HepG2 (cell line): ENCODE results near the gene ST3GAL4. TPM values are rescaled to one million over a fixed set of nuclear protein-coding genes. Genes with fewer than 3 reads are reported as not detected.

Experiments
- FIP1L1 ChIP-seq: fragments of 200-400 bp; formaldehyde crosslinking; IDR thresholded peaks from 2 replicates; pipeline ENCODE4 v1.6.1; 2018; ENCODE audit warnings: low read depth, mild to moderate bottlenecking, low read length, moderate library complexity, borderline replicate concordance; ENCODE audit not compliant: insufficient read depth
- HIVEP1 ChIP-seq: sonication (generic); formaldehyde crosslinking; IDR thresholded peaks from 2 replicates; pipeline ENCODE4 v1.4.0; 2020; ENCODE audit warnings: mild to moderate bottlenecking, missing genetic modification reagents
- KDM1A ChIP-seq: IDR thresholded peaks from 2 replicates; pipeline ENCODE4 v1.6.1; 2016; ENCODE audit warnings: missing compliant biosample characterization
- ZNF337 ChIP-seq: sonication (generic); formaldehyde crosslinking; IDR thresholded peaks from 2 replicates; pipeline ENCODE4 v1.5.1; 2020; ENCODE audit warnings: missing genetic modification reagents, low read depth, mild to moderate bottlenecking, borderline replicate concordance
- polyA plus RNA-seq, 8 experiments: library from polyadenylated mRNA; depleted of rRNA in 3 of 8; stranded (reverse) in 7 of 8; unstranded in 1 of 8; fragments of >200 nt; fragmentation: Illumina TruSeq in 4 of 8; extraction: Trizol in 4 of 8; gene quantifications; 2 replicates each; pipeline versions ENCODE4 v1.2.1 to v1.2.3, GENCODE V29; 2011 to 2016; ENCODE audit warnings: low read depth in 4 of 8, missing spikeins in 1 of 8, mixed read lengths in 1 of 8; ENCODE audit not compliant: insufficient read depth in 1 of 8
- total RNA-seq, 5 experiments: library from RNA; depleted of rRNA; stranded (reverse); fragments of >200 nt; fragmentation: Illumina TruSeq; extraction: Trizol; gene quantifications; 2 replicates each; pipeline ENCODE4 v1.2.3, GENCODE V29; 2016; ENCODE audit warnings: low read depth in 1 of 5
- TF ChIP-seq, protein P1 (sequence below): sonication (generic); formaldehyde crosslinking; conservative IDR thresholded peaks from 2 replicates; pipeline ENCODE4 v1.8.1; 2023; ENCODE audit warnings: missing genetic modification reagents
- TF ChIP-seq, protein P2 (sequence below): IDR thresholded peaks from 2 replicates; pipeline ENCODE4 v1.6.1; 2012; ENCODE audit warnings: low read length, improper control_type of control experiment
- TF ChIP-seq, protein P3 (sequence below): sonication (generic); formaldehyde crosslinking; IDR thresholded peaks from 2 replicates; pipeline ENCODE4 v1.4.0; 2020; ENCODE audit warnings: missing genetic modification reagents

The ST3GAL4 gene
- total and polyA plus RNA-seq, 2 of the 13 experiments (the other 11 are each of a cell fraction or from before 2014, with no cell fraction given) = 9.1 to 13.3 TPM

DNA sequence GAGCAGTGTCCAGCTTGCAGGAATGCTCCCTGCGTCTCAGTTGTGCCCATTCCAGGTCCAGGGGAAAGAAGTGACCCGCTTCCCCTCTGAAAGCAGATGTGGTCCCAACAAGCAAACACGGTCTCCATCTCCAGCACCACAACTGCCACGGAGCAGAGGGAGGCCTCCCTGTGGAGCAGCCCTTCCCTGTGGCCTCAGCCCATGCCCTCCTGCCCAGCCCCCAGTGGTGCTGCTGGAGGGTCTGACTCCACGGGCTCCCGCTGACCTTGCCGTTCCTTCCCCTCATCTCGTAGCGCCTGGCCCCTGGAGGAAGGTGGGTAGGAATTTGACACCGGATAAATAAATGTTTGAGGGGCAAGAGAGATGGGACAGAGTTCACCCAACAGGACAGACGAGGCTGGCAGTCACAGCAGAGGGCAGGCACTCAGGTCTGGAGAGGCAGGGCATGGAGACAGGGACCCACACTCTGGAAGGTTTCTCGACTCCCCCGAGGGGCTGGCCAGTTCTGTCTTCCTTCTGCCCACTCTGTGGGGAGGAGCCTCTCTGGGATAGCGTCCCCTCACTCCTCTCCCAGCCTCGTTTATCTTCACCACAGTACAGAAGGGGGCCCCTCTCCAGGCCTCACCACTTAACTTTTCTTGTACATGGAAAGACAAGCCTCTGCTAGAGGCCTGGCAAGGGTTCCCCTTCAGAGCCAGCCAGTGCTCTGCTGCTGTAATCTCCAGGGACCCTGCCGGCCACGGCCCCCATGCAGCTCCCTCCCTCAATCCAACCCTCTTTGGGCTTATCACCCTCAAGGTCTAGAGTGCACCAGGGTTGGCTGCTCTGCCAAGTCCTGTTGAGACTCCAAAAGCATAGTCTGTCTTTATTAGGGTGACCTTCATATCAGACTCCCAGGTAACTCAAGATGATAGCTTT is 7.5 kb upstream of the ST3GAL4 start (continued):
- TF ChIP-seq, protein P1, sequence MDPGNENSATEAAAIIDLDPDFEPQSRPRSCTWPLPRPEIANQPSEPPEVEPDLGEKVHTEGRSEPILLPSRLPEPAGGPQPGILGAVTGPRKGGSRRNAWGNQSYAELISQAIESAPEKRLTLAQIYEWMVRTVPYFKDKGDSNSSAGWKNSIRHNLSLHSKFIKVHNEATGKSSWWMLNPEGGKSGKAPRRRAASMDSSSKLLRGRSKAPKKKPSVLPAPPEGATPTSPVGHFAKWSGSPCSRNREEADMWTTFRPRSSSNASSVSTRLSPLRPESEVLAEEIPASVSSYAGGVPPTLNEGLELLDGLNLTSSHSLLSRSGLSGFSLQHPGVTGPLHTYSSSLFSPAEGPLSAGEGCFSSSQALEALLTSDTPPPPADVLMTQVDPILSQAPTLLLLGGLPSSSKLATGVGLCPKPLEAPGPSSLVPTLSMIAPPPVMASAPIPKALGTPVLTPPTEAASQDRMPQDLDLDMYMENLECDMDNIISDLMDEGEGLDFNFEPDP = no peak
- TF ChIP-seq HIVEP1 (CRISPR knock-in tag) = no peak
- TF ChIP-seq KDM1A = no peak
- TF ChIP-seq, protein P2, sequence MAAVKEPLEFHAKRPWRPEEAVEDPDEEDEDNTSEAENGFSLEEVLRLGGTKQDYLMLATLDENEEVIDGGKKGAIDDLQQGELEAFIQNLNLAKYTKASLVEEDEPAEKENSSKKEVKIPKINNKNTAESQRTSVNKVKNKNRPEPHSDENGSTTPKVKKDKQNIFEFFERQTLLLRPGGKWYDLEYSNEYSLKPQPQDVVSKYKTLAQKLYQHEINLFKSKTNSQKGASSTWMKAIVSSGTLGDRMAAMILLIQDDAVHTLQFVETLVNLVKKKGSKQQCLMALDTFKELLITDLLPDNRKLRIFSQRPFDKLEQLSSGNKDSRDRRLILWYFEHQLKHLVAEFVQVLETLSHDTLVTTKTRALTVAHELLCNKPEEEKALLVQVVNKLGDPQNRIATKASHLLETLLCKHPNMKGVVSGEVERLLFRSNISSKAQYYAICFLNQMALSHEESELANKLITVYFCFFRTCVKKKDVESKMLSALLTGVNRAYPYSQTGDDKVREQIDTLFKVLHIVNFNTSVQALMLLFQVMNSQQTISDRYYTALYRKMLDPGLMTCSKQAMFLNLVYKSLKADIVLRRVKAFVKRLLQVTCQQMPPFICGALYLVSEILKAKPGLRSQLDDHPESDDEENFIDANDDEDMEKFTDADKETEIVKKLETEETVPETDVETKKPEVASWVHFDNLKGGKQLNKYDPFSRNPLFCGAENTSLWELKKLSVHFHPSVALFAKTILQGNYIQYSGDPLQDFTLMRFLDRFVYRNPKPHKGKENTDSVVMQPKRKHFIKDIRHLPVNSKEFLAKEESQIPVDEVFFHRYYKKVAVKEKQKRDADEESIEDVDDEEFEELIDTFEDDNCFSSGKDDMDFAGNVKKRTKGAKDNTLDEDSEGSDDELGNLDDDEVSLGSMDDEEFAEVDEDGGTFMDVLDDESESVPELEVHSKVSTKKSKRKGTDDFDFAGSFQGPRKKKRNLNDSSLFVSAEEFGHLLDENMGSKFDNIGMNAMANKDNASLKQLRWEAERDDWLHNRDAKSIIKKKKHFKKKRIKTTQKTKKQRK = no peak
- no peak for TF ChIP-seq FIP1L1
- no peak for TF ChIP-seq ZNF337
- TF ChIP-seq, protein P3, sequence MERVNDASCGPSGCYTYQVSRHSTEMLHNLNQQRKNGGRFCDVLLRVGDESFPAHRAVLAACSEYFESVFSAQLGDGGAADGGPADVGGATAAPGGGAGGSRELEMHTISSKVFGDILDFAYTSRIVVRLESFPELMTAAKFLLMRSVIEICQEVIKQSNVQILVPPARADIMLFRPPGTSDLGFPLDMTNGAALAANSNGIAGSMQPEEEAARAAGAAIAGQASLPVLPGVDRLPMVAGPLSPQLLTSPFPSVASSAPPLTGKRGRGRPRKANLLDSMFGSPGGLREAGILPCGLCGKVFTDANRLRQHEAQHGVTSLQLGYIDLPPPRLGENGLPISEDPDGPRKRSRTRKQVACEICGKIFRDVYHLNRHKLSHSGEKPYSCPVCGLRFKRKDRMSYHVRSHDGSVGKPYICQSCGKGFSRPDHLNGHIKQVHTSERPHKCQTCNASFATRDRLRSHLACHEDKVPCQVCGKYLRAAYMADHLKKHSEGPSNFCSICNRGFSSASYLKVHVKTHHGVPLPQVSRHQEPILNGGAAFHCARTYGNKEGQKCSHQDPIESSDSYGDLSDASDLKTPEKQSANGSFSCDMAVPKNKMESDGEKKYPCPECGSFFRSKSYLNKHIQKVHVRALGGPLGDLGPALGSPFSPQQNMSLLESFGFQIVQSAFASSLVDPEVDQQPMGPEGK (CRISPR knock-in tag) = 0 out of 2 replicates have a peak, but pooled peaks have one; percentile 11
